SK-N-SH (cell line): ENCODE measurements around the gene CTNNA3. TPM values are rescaled to one million over a fixed set of nuclear protein-coding genes. Genes with fewer than 3 reads are reported as not detected.

ENCODE experiments used
- CTCF ChIA-PET: fragments of 300-600, 350-600 bp; formaldehyde crosslinking; extraction: SDS; loops from one replicate; lab custom pipeline; 2021; lab: Yijun Ruan, JAX
- POLR2A ChIA-PET: fragments of 350-600 bp; sonication (Branson Sonifier 250); formaldehyde crosslinking; extraction: SDS; loops from one replicate; lab custom pipeline; 2020; ENCODE audit warnings: antibody characterized with exemption, inconsistent platforms; lab: Yijun Ruan, JAX
- DNase-seq: peaks from one replicate; pipeline ENCODE4 v3.0.0; 2012
- H2AFZ ChIP-seq: fragments of 200-600 bp; sonication (generic); 2 replicates; pipeline ENCODE4 v1.8.1; 2016; ENCODE audit warnings: antibody characterized with exemption, mild to moderate bottlenecking, low read depth
- H3F3A ChIP-seq: fragments of 200-600 bp; sonication (generic); replicated peaks from 2 replicates; pipeline ENCODE3; 2016; ENCODE audit warnings: antibody characterized with exemption, mild to moderate bottlenecking; ENCODE audit not compliant: insufficient read depth
- H3K27ac ChIP-seq, 2 experiments: fragments of 200-500 bp in 1 of 2; fragments of 200-600 bp in 1 of 2; sonication (Bioruptor generic) in 1 of 2; sonication (generic), shearing (Covaris generic) in 1 of 2; 2 replicates each; pipeline versions ENCODE4 v1.5.1 to v1.6.1; 2014 to 2016; ENCODE audit warnings: low read depth in 2 of 2, inconsistent platforms in 1 of 2, low read length in 1 of 2, mild to moderate bottlenecking in 1 of 2, mixed read lengths in 1 of 2
- H3K27me3 ChIP-seq: fragments of 200-600 bp; sonication (generic), shearing (Covaris generic); 2 replicates; pipeline ENCODE4 v1.6.1; 2016; ENCODE audit warnings: mixed run types; ENCODE audit not compliant: insufficient read depth
- H3K36me3 ChIP-seq, 2 experiments: fragments of 200-500 bp in 1 of 2; fragments of 200-600 bp in 1 of 2; sonication (Bioruptor generic) in 1 of 2; sonication (generic) in 1 of 2; replicated peaks in 1 of 2; 2 replicates each; pipeline versions ENCODE3 to v1.5.1; 2014 to 2016; ENCODE audit warnings: low read length in 1 of 2, mild to moderate bottlenecking in 1 of 2; ENCODE audit not compliant: insufficient read depth in 2 of 2, control insufficient read depth in 1 of 2
- H3K4me1 ChIP-seq, 2 experiments: fragments of 200-500 bp in 1 of 2; fragments of 200-600 bp in 1 of 2; sonication (Bioruptor generic) in 1 of 2; sonication (generic), shearing (Covaris generic) in 1 of 2; 2 replicates each; pipeline versions ENCODE4 v1.5.1 to v1.6.1; 2014 to 2016; ENCODE audit warnings: low read depth in 1 of 2, low read length in 1 of 2, mixed run types in 1 of 2; ENCODE audit not compliant: insufficient read depth in 2 of 2, control insufficient read depth in 1 of 2
- H3K4me2 ChIP-seq: fragments of 200-600 bp; sonication (generic), shearing (Covaris generic); 2 replicates; pipeline ENCODE4 v1.6.1; 2017; ENCODE audit warnings: mixed run types
- H3K4me3 ChIP-seq, 2 experiments: fragments of 200-500 bp in 1 of 2; fragments of 200-600 bp in 1 of 2; sonication (Bioruptor generic) in 1 of 2; sonication (generic), shearing (Covaris generic) in 1 of 2; 2 replicates each; pipeline versions ENCODE4 v1.5.1 to v1.8.1; 2014 to 2016; ENCODE audit warnings: low read depth in 2 of 2, inconsistent platforms in 1 of 2, low read length in 1 of 2, mild to moderate bottlenecking in 1 of 2, mixed read lengths in 1 of 2, moderate library complexity in 1 of 2
- H3K79me2 ChIP-seq: fragments of 200-600 bp; sonication (generic); 2 replicates; pipeline ENCODE4 v1.8.1; 2017; ENCODE audit warnings: mild to moderate bottlenecking; ENCODE audit not compliant: insufficient read depth
- H3K9ac ChIP-seq: fragments of 200-600 bp; sonication (generic); 2 replicates; pipeline ENCODE4 v1.6.1; 2017; ENCODE audit warnings: mixed run types
- H3K9me2 ChIP-seq: fragments of 200-600 bp; sonication (generic); 2 replicates; pipeline ENCODE4 v1.6.1; 2017; ENCODE audit warnings: mixed run types
- H3K9me3 ChIP-seq: fragments of 200-600 bp; sonication (generic); 2 replicates; pipeline ENCODE4 v1.6.1; 2017; ENCODE audit warnings: mixed run types, mild to moderate bottlenecking, moderate library complexity
- H4K20me1 ChIP-seq: fragments of 200-600 bp; sonication (generic); 2 replicates; pipeline ENCODE4 v1.6.1; 2017; ENCODE audit warnings: mild to moderate bottlenecking, mixed run types; ENCODE audit not compliant: insufficient read depth
- CTCF ChIP-seq: fragments of 200-600 bp; sonication (generic); IDR thresholded peaks from 2 replicates; pipeline ENCODE4 v1.6.1; 2017; ENCODE audit warnings: antibody characterized with exemption, mild to moderate bottlenecking, moderate library complexity
- FOSL2 ChIP-seq: IDR thresholded peaks from 2 replicates; pipeline ENCODE4 v1.4.0; 2012; ENCODE audit warnings: low read depth, mild to moderate bottlenecking, moderate library complexity, borderline replicate concordance
- NFIC ChIP-seq: IDR thresholded peaks from 2 replicates; pipeline ENCODE4 v1.4.0; 2012; ENCODE audit warnings: borderline replicate concordance
- RCOR1 ChIP-seq: fragments of 150-350 bp; IDR thresholded peaks from 2 replicates; pipeline ENCODE4 v1.6.1; 2017; ENCODE audit warnings: antibody characterized with exemption, low read length
- RFX5 ChIP-seq: IDR thresholded peaks from 2 replicates; pipeline ENCODE4 v1.6.1; 2012; ENCODE audit warnings: mild to moderate bottlenecking, improper control_type of control experiment, low read length
- TAF1 ChIP-seq: IDR thresholded peaks from 2 replicates; pipeline ENCODE4 v1.6.1; 2012; ENCODE audit warnings: low read depth, mild to moderate bottlenecking, low read length, moderate library complexity, borderline replicate concordance
- YY1 ChIP-seq: IDR thresholded peaks from 2 replicates; pipeline ENCODE4 v1.4.0; 2012; ENCODE audit warnings: low read depth, mild to moderate bottlenecking
- WGBS: methylation state at CpG from one replicate; pipeline ENCODE4 v1.1.6; 2017; ENCODE audit warnings: low lambda C conversion rate; 5-methylcytosine and 5-hydroxymethylcytosine counted together
- polyA plus RNA-seq, 3 experiments: library from polyadenylated mRNA; depleted of rRNA; stranded (reverse); fragments of >200 nt; gene quantifications; 2 replicates each; pipeline ENCODE4 v1.2.3, GENCODE V29; 2012

CTNNA3 gene
- polyA plus RNA-seq, 1 of the 3 experiments (the other 2 are of a cell fraction), result not detected

GRCh38 chr10:67608001-67608400 lies 88.0 kb downstream of the CTNNA3 start:
- Histone ChIP-seq H3K79me2 (no peaks in the 10 kb centered on the region), H2AFZ (no peak overlapping the region), H4K20me1 (no peaks in the 10 kb centered on the region), H3K9me3 (no peaks in the 10 kb centered on the region), H3K36me3 (no peaks in the 10 kb centered on the region), H3K4me1 (peaks cover 0 to 24% of the 10 kb centered on the region in 2 experiments; a peak in 3 of 4 replicates), H3K9ac (no peak overlapping the region), H3K27me3 (no peaks in the 10 kb centered on the region), H3K9me2 (no peaks in the 10 kb centered on the region), H3K4me3 (no peak overlapping the region), H3K4me2 (no peak overlapping the region), H3K27ac (no peak overlapping the region), H3F3A (peaks cover 19% of the 10 kb centered on the region)
- no peak for TF ChIP-seq RFX5
- no peak for TF ChIP-seq CTCF
- no peak for DNase-seq
- POLR2A ChIA-PET, result no interaction called here
- CTCF ChIA-PET, result no interaction called here
- WGBS, result 65% methylated on average over 2 of the region's 2 CpGs

DNA sequence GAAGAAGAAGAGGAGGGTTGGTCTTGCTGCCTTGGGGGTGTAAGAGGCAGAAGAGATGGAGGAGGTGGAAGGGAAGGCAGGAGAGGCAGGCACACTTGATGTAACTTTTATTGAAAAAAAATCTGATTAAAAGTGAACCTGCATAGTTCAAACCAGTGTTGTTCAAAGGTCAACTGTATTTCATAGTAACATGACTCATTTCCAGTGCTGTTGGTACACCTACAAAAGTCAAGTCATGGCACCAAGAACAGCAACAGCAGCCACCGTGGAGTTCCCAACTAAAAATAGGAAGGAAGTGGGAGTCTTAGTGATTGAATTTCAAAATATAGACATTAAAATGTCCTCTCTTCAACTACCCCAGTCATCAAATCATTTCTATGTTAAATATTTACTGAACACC lies 88.5 kb downstream of the CTNNA3 start:
- peak overlapping the region; percentile 56; the same call in 1 of the 2 replicates for H3K4me2 ChIP-seq
- TF ChIP-seq TAF1, result no peak
- TF ChIP-seq YY1, result no peak
- TF ChIP-seq RCOR1, result no peak
- peak overlapping the region in 1 of 2 experiments; percentile 66; a peak in 2 of 4 replicates for H3K27ac ChIP-seq
- H3K9ac ChIP-seq, result peak overlapping the region; percentile 22; the same call in 1 of the 2 replicates
- WGBS, result 4% methylated on average over 1 of the region's 1 CpG
- DNase-seq, result no peak
- peaks cover 0 to 24% of the 10 kb centered on the region in 2 experiments; a peak in 3 of 4 replicates for H3K4me1 ChIP-seq
- H3K27me3 ChIP-seq, result no peaks in the 10 kb centered on the region
- ChIA-PET POLR2A (no interaction called here), CTCF (no interaction called here)
- no peaks in the 10 kb centered on the region for H3K79me2 ChIP-seq
- no peaks in the 10 kb centered on the region for H3K36me3 ChIP-seq
- H3K9me3 ChIP-seq, result no peaks in the 10 kb centered on the region
- peaks cover 19% of the 10 kb centered on the region for H3F3A ChIP-seq
- no peaks in the 10 kb centered on the region for H3K9me2 ChIP-seq
- H4K20me1 ChIP-seq, result no peaks in the 10 kb centered on the region
- H2AFZ ChIP-seq, result no peak overlapping the region
- H3K4me3 ChIP-seq, result no peak overlapping the region

DNA sequence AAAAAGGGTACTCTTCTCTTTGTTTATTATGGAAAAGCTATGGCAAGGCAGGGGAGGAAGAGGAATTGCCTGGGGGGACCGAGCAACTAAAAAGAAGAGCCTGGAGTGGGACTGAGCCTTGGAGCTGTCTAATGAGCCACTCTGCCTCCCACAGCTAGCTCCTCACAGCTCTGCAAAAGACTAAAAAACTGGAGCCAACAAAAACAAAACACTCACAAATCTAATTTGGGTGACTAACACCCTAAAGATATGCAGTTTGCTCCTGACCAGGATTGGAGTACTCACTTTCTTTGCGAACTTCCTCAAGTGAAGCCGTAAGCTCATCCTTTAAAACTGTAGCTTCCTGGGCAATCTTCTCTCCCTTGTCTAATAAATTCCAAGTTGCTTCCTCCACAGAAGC lies 89.4 kb downstream of the CTNNA3 start:
- H3K27me3 ChIP-seq, result no peaks in the 10 kb centered on the region
- H3K4me3 ChIP-seq, result peak overlapping the region in 1 of 2 experiments; percentile 7; a peak in 1 of 4 replicates
- DNase-seq, result no peak
- no peaks in the 10 kb centered on the region for H3K36me3 ChIP-seq
- CTCF ChIA-PET, result interaction anchor here (0.6 kb wide), 1 partner anchor 569 kb away, joined by 3 read pairs; no protein-coding TSS in a partner anchor
- peak overlapping the region; percentile 50; the same call in 1 of the 2 replicates for H2AFZ ChIP-seq
- peaks cover 19% of the 10 kb centered on the region for H3F3A ChIP-seq
- H3K27ac ChIP-seq, result peak overlapping the region in 1 of 2 experiments; percentile 66; a peak in 2 of 4 replicates
- TF ChIP-seq NFIC (peak; percentile 39; the same call in 1 of the 2 replicates), FOSL2 (peak; percentile 22; the same call in 1 of the 2 replicates), RCOR1 (no peak)
- H3K4me1 ChIP-seq, result peaks cover 0 to 24% of the 10 kb centered on the region in 2 experiments; a peak in 3 of 4 replicates
- H3K4me2 ChIP-seq, result peak overlapping the region; percentile 56
- no peaks in the 10 kb centered on the region for H4K20me1 ChIP-seq
- POLR2A ChIA-PET, result no interaction called here
- 14% methylated on average over 3 of the region's 3 CpGs for WGBS
- peak overlapping the region; percentile 22; the same call in 1 of the 2 replicates for H3K9ac ChIP-seq
- no peaks in the 10 kb centered on the region for H3K79me2 ChIP-seq
- no peaks in the 10 kb centered on the region for H3K9me3 ChIP-seq
- no peaks in the 10 kb centered on the region for H3K9me2 ChIP-seq
